Myocyte (in vitro differentiated cells): ENCODE results near the gene XXYLT1. TPM values are rescaled to one million over a fixed set of nuclear protein-coding genes. Genes with fewer than 3 reads are reported as not detected.

Experiments
- DNase-seq: peaks from one replicate; pipeline ENCODE4 v3.0.0-alpha.2; 2012; ENCODE audit warnings: low read depth
- microRNA-seq: library from miRNA; unstranded; fragments of <30 nt; microRNA quantifications from one replicate; pipeline ENCODE4, GENCODE V29; 2016
- total RNA-seq: library from RNA; depleted of rRNA; stranded (reverse); fragments of >200 nt; gene quantifications from 2 replicates; pipeline ENCODE4 v1.2.3, GENCODE V29; 2014

Gene XXYLT1
- total RNA-seq, 1 donor from 2014 or later = 14.5 TPM

DNA sequence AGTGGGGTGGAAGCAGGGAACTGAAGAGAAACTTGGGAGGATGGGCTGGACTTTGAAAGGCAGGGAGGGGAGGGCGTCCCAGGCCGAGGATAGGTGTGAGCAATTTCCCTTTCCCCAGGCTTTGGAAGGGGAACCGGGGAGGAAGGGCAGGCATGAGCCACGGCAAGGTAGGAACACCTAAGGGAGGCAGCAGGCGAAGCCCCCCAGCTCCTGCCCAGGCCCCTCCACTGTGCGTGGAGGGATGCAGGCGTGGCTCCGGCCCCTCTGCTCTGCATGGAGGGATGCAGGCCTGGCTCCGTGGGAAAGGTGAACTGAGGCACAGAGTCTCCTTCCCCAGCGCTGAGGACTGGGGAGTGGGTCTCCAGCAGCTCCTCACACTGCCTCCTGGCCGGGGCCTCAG is 236.4 kb downstream of the XXYLT1 start:
- no peak for DNase-seq

- DNase-seq = no peak
Measured at GRCh38 chr3:195034101-195034500, 236.9 kb downstream of the XXYLT1 start.

GRCh38 chr3:195033531-195034091 is 237.3 kb downstream of the XXYLT1 start:
- DNase-seq = peak; percentile 31

DNA sequence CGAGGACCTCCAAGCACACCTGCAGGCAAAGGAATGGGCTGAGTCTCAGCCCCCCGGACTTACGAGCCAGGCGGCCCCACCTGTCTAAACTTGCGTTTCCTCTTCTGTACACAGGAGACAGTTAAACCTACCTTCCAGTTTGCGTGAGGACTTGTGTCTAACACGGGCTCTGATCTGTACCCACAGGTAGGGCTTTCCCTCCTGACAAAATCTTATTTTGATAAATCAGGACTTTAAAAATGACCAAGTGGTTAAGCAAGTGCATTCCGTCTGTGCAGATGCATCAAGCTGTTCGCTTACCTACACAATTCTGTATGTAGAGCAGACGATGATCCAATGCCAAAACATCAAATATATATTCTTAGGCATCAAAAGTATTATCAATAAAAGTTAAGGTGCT is 238.0 kb downstream of the XXYLT1 start:
- DNase-seq = no peak

DNA sequence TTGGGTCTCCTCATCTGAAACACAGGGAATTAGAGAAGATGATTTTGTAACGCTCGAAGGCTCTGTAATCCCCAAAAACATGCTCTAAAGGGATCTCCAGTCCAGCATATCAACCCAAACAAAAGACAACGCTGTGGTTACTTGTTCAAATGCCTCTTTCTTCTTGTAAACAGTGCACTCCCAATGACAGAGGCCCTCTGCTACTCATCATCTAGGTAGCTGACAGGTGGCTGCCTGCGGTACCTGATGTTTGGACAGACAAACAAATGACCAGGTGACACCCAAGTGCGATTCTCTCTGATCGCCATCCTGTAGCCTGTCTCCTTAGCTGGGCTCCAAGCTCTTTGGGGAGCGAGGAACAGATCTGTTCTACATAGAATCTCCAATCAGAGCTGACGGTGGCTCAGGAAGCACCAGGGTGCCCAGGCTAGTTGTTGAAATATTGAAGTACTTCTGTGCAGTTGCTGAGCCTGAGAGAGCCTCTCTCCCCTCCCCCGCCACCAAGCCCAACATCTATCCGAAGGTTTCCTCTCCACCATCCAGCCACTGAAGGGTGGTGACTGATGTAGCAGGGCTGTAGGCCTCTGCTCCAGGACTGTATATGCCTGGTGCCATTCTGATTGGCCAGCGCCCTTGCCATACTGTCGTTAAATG is 238.7 kb downstream of the XXYLT1 start:
- DNase-seq = no peak

GRCh38 chr3:195031574-195032003 is 239.4 kb downstream of the XXYLT1 start:
- DNase-seq = no peak

DNA sequence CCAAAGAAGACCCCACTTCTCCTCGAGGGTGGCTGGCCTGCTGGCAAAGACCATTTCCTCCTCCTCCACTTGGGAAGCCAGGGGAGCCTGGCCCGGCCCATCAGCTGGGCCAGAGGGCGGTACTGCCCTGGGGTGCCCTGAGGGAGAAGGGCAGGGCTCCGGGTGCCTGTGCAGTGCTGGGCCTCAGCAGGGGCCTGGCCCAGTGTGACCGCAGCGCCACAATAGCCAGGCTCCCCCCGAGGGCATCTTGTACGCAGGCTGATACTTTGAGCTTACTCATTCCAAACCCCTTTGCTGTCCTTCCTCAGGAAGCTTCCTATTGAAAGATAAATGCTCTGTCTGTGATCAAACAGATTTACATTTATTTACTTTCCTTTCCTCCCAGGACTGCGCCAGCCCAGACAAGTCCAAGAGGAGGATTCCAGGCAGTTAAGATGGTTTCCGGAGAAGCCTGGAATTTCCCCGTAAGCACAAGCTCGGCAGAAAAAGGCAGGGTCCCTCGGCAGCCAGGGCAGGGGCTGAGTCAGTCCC is 240.1 kb downstream of the XXYLT1 start:
- DNase-seq = no peak

- no peak for DNase-seq
Measured at GRCh38 chr3:195028877-195029606, 241.9 kb downstream of the XXYLT1 start.

- no peak for DNase-seq
Measured at GRCh38 chr3:195025884-195026200, 245.1 kb downstream of the XXYLT1 start.

GRCh38 chr3:195025056-195025883 is 245.7 kb downstream of the XXYLT1 start:
- DNase-seq = no peak

DNA sequence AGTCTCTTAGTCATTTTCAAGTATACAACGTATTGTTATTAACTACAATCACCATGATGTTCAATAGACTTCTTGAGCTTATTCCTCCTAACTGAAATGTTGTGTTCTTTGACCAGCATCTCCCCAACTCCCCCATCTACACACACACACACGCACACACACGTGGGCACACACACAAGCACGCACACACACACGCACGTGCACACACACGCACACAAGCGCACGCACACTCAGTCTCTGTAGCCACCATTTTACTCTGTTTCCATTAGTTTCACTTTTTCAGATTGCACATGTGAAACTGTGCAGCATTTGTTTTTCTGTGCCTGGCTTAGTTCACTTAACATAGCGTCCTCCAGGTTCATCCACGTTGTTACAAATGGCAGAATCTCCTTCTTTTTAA is 247.0 kb downstream of the XXYLT1 start:
- DNase-seq = no peak

GRCh38 chr3:195023576-195023975 is 247.4 kb downstream of the XXYLT1 start:
- DNase-seq = no peak

- DNase-seq = no peak
Measured at GRCh38 chr3:195021692-195022091, 249.3 kb downstream of the XXYLT1 start.

- DNase-seq = no peak
Measured at GRCh38 chr3:195020921-195021320, 250.0 kb downstream of the XXYLT1 start.

DNA sequence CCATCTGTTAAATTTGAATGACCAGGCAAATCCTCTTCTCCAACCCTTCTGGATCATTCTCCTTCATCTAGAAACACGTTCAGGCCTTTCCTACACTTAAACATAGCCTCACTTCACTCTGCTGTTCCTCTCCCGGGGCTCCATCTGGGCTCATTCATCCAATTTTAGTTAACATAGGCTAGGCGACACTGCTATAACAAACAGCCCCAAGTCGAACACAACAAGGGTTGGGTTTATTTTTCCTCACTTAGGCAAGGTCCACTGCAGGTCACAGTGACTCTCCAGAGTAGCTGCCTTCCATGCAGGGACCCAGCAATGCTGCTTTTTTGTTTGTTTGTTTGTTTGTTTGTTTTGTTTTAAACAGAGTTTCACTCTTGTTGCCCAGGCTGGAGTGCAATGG is 250.8 kb downstream of the XXYLT1 start:
- DNase-seq = no peak

DNA sequence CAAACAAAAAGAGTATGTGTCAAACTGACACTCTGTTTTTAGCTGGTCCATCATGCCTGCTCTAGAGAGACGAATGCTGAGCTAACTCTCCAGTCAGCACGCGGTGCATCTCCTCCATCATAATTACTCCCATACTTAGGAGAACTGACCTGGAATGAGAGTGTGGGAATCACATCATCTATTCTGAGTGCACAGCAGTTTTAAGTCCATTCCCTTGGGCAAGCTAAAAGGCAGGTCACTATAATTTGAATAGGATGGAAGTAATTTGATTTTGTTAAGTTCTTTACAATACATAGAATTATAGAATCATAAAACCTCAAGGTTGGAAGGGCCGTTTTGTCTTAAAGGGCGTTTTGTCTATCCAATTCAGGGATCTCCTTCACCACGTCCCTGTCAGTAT is 251.6 kb downstream of the XXYLT1 start:
- no peak for DNase-seq

Small RNAs within 50 kb of the gene (microRNA-seq; reads per million reads assigned to microRNA genes)
- gene MIR3137 = not detected

Other genes with a start within 250 kb of the XXYLT1 start
- gene ACAP2, start 171.9 kb upstream of the XXYLT1 start, total RNA-seq = 30.0 and 31.4 TPM in 2 replicates